ENCODE measurements around the gene MRTFA.
"Not testable (repeated sequence)": the region's sequence is repeated elsewhere in the genome, so short reads cannot be mapped to it uniquely, and the experiment has no call there.

Gene MRTFA

GRCh38 chr22:40517631-40518030, 118.9 kb downstream of the MRTFA start:
- no peak for DNase-seq

GRCh38 chr22:40516416-40516815, 120.1 kb downstream of the MRTFA start:
- DNase-seq, result no peak

- DNase-seq, result peak; percentile 100
Observed at GRCh38 chr22:40512426-40513136, 123.9 kb downstream of the MRTFA start.

GRCh38 chr22:40511604-40512003, 124.9 kb downstream of the MRTFA start:
- no peak for DNase-seq

- DNase-seq, result no peak
Observed at GRCh38 chr22:40510631-40511364, 125.7 kb downstream of the MRTFA start.

- DNase-seq, result peak; percentile 92
Observed at GRCh38 chr22:40509401-40510134, 127.0 kb downstream of the MRTFA start.

- DNase-seq, result not testable (repeated sequence)
Observed at GRCh38 chr22:40508046-40508445, 128.5 kb downstream of the MRTFA start.

- DNase-seq, result no peak
Observed at GRCh38 chr22:40507491-40507890, 129.0 kb downstream of the MRTFA start.

- no peak for DNase-seq
Observed at GRCh38 chr22:40506762-40507161, 129.8 kb downstream of the MRTFA start.

GRCh38 chr22:40504285-40505249, 132.0 kb downstream of the MRTFA start:
- DNase-seq, result no peak

- no peak for DNase-seq
Observed at GRCh38 chr22:40502919-40503318, 133.6 kb downstream of the MRTFA start.

GRCh38 chr22:40500465-40500786, 136.1 kb downstream of the MRTFA start:
- not testable (repeated sequence) for DNase-seq

GRCh38 chr22:40499209-40499623, 137.3 kb downstream of the MRTFA start:
- DNase-seq, result peak; percentile 99

- DNase-seq, result peak; percentile 97
Observed at GRCh38 chr22:40498420-40499208, 137.9 kb downstream of the MRTFA start.

- DNase-seq, result no peak
Observed at GRCh38 chr22:40493441-40493840, 143.1 kb downstream of the MRTFA start.

GRCh38 chr22:40491990-40492631, 144.4 kb downstream of the MRTFA start:
- DNase-seq, result no peak

GRCh38 chr22:40487663-40488249, 148.8 kb downstream of the MRTFA start:
- peak; percentile 43 for DNase-seq

GRCh38 chr22:40486962-40487602, 149.4 kb downstream of the MRTFA start:
- DNase-seq, result no peak

- DNase-seq, result peak; percentile 54
Observed at GRCh38 chr22:40485813-40486667, 150.5 kb downstream of the MRTFA start.

Measured in fibroblast of skin of right biceps (primary cell).